OCI-LY3 (cell line): Measurements from ENCODE around the gene MSMB.
"Not testable (repeated sequence)": the region's sequence is repeated elsewhere in the genome, so short reads cannot be mapped to it uniquely, and the experiment has no call there.

Experiments
- CTCF ChIP-seq: fragments of 200-600, 300-600 bp; sonication (generic); IDR thresholded peaks from 2 replicates; pipeline ENCODE4 v1.5.1; 2014; ENCODE audit warnings: antibody characterized with exemption, low read length, low read depth
- EZH2phosphoT487 ChIP-seq: fragments of 200-600 bp; shearing (Covaris generic); IDR thresholded peaks from 2 replicates; pipeline ENCODE4 v1.6.1; 2018; ENCODE audit warnings: antibody characterized with exemption, mixed run types, low read depth

DNA sequence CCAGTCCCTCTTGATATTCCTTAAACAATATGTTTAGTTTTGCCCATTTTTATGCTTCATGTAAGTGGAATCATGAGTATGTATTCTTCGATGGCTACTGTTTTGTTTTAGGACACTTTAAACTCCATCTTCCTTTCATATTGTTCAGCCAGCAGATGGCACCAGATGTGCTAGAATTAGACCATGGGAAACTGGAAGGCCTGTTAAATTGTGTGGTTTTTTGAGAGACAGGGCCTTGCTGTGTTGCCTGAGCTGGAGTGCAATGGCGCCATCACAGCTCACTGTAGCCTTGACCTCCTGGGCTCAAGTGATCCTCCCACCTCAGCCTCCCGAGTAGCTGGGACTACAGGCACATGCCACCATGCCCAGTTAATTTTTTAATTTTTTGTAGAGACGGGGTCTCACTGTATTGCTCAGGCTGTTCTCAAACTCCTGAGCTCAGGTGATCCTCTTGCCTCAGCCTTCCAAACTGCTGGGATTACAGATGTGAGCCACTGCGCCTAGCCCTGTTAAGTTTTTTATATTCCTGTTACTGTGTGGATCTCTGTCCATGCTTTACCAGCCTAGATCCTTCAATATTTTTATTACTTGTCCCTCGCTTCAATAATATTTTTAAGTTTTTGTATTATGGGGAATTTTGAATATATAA is 62.4 kb downstream of the MSMB start:
- TF ChIP-seq CTCF, result 0 out of 2 replicates have a peak, but pooled peaks have one; percentile 12
- not testable (repeated sequence) for TF ChIP-seq EZH2phosphoT487
